Adrenal gland (tissue), 12 donors: ENCODE measurements around the gene IER5. TPM values are rescaled to one million over a fixed set of nuclear protein-coding genes. Genes with fewer than 3 reads are reported as not detected.

ENCODE experiments used
- DNase-seq, 7 donors: peaks; one replicate each; pipeline ENCODE4 v3.0.0-alpha.2; 2019 to 2020
- H3K27ac ChIP-seq, 5 donors: fragments of 200-600 bp; sonication (generic) in 4 of 5; 1 replicate in 3 of 5; 2 replicates in 2 of 5; pipeline versions ENCODE4 v1.5.1 to v1.8.0; 2016 to 2020; ENCODE audit warnings: mild to moderate bottlenecking in 1 of 5
- H3K27me3 ChIP-seq: fragments of 200-600 bp; 2 replicates; pipeline ENCODE4 v1.8.0; 2021
- H3K36me3 ChIP-seq, 2 donors: fragments of 200-600 bp; replicated peaks in 1 of 2; 1 replicate in 1 of 2; 2 replicates in 1 of 2; pipeline versions ENCODE4 v1.5.1 to v1.8.0; 2018 to 2022
- H3K4me1 ChIP-seq, 2 donors: fragments of 200-600 bp; replicated peaks in 1 of 2; 1 replicate in 1 of 2; 2 replicates in 1 of 2; pipeline versions ENCODE4 v1.5.1 to v1.8.0; 2018 to 2021
- H3K4me3 ChIP-seq, 4 donors: fragments of 200-600 bp; sonication (generic) in 3 of 4; one replicate each; pipeline ENCODE4 v1.5.1; 2016 to 2018
- H3K9me3 ChIP-seq, 3 donors: fragments of 200-600 bp; sonication (generic) in 1 of 3; replicated peaks in 1 of 3; 1 replicate in 2 of 3; 2 replicates in 1 of 3; pipeline versions ENCODE4 v1.5.1 to v1.8.0; 2016 to 2021
- CTCF ChIP-seq, 6 experiments: fragments of 450-650 bp in 4 of 6; fragments of 200-600 bp in 2 of 6; sonication (generic) in 1 of 6; IDR thresholded peaks; 1 replicate in 5 of 6; 2 replicates in 1 of 6; pipeline versions ENCODE4 v1.5.1 to v1.8.0; 2016 to 2021; ENCODE audit warnings: antibody characterized with exemption in 6 of 6, mild to moderate bottlenecking in 2 of 6, moderate library complexity in 1 of 6
- POLR2A ChIP-seq, 2 donors: fragments of 450-650 bp; IDR thresholded peaks; one replicate each; pipeline ENCODE4 v1.6.1; 2017; ENCODE audit warnings: antibody characterized with exemption in 2 of 2, mild to moderate bottlenecking in 2 of 2, moderate library complexity in 1 of 2
- WGBS, 4 donors: extraction: QIAGEN DNeasy Blood & Tissue Kit in 2 of 4; methylation state at CpG; one replicate each; pipeline versions ENCODE4 v1.1.5 to v1.1.7; 2013 to 2017; 5-methylcytosine and 5-hydroxymethylcytosine counted together
- intact Hi-C, 2 donors: fragments of 100-400 bp; cut with DNase I; formaldehyde crosslinking; loops; one replicate each; pipeline versions ENCODE4 v1.14.1 to v1.15.0; 2022 to 2023
- polyA plus RNA-seq, 3 donors: library from polyadenylated mRNA; stranded (reverse); fragments of 200-250 nt in 2 of 3; fragments of 350-450 nt in 1 of 3; fragmentation: Illumina TruSeq in 1 of 3; extraction: RNeasy Lipid Tissue Mini Kit (QIAGEN cat#74804) in 1 of 3; gene quantifications; one replicate each; pipeline ENCODE4 v1.2.3, GENCODE V29; 2013 to 2014
- total RNA-seq, 9 donors: library from RNA; depleted of rRNA in 4 of 9; stranded (reverse); fragments of >200 nt in 4 of 9; fragments of 120-200 nt in 1 of 9; fragmentation: NEBNext Ultra II Directional in 1 of 9; extraction: Animal tissue kit (Norgen Biotek cat#: 25700) in 1 of 9; gene quantifications; one replicate each; pipeline versions ENCODE4 v1.1.0 to v1.2.4, GENCODE V29; 2013 to 2023
- donor health status: healthy with polysubstance abuse.
- donor health status: Bipolar disorder and iron deficiency.
- donor health status: DM: yes; HTN: yes; CAD: no.
- donor health status: DM: no; HTN: no; CAD: no.
- donor health status: DM: no; HTN: no; CAD: no.
- donor health status: DM: yes; HTN: yes; CAD: no.

The IER5 gene
- total and polyA plus RNA-seq, 12 donors = 2.0 to 19.2 (median 8.9) TPM

- intact Hi-C loops = no loop called here
- H3K27me3 ChIP-seq = no peaks in the 10 kb centered on the region
- no peaks in the 10 kb centered on the region for H3K9me3 ChIP-seq
- H3K36me3 ChIP-seq = no peaks in the 10 kb centered on the region
- H3K27ac ChIP-seq = no peak overlapping the region
- H3K4me1 ChIP-seq = peaks cover 0 to 20% of the 10 kb centered on the region in 2 donors
- TF ChIP-seq POLR2A (IDR thresholded peaks at IDR 0.05) (no peak), CTCF (IDR thresholded peaks at IDR 0.05) (no peak)
- no peak for DNase-seq
- 78 to 85% (median 83%) methylated on average over 2 to 3 of the region's 3 CpGs for WGBS, 4 donors
- no peak overlapping the region for H3K4me3 ChIP-seq
These were observed 28.4 kb downstream of the IER5 start for GRCh38 chr1:181116819-181117390.

- Histone ChIP-seq H3K4me3 (no peak overlapping the region), H3K27me3 (no peaks in the 10 kb centered on the region), H3K27ac (no peak overlapping the region), H3K9me3 (no peaks in the 10 kb centered on the region), H3K36me3 (no peaks in the 10 kb centered on the region), H3K4me1 (peaks cover 0 to 11% of the 10 kb centered on the region in 2 donors)
- intact Hi-C loops = no loop called here
- TF ChIP-seq CTCF (IDR thresholded peaks at IDR 0.05) (no peak), POLR2A (IDR thresholded peaks at IDR 0.05) (no peak)
- 67 to 76% (median 71%) methylated on average over 6 to 9 of the region's 9 CpGs for WGBS, 4 donors
- DNase-seq = no peak
These were observed 29.3 kb downstream of the IER5 start for GRCh38 chr1:181117648-181118449.

GRCh38 chr1:181119093-181119989 lies 30.8 kb downstream of the IER5 start:
- Histone ChIP-seq H3K4me1 (peaks cover 0 to 4% of the 10 kb centered on the region in 2 donors), H3K9me3 (no peaks in the 10 kb centered on the region), H3K27ac (no peak overlapping the region), H3K36me3 (no peaks in the 10 kb centered on the region), H3K27me3 (no peaks in the 10 kb centered on the region), H3K4me3 (no peak overlapping the region)
- intact Hi-C loops = no loop called here
- 74 to 87% (median 83%) methylated on average over 6 of the region's 6 CpGs for WGBS, 4 donors
- TF ChIP-seq POLR2A (IDR thresholded peaks at IDR 0.05) (no peak), CTCF (IDR thresholded peaks at IDR 0.05) (no peak)
- DNase-seq = no peak

GRCh38 chr1:181120924-181121323 lies 32.4 kb downstream of the IER5 start:
- Histone ChIP-seq H3K4me1 (peaks cover 0 to 4% of the 10 kb centered on the region in 2 donors), H3K36me3 (no peaks in the 10 kb centered on the region), H3K4me3 (no peak overlapping the region), H3K27ac (no peak overlapping the region), H3K9me3 (no peaks in the 10 kb centered on the region), H3K27me3 (no peaks in the 10 kb centered on the region)
- DNase-seq = no peak
- TF ChIP-seq CTCF (IDR thresholded peaks at IDR 0.05) (no peak), POLR2A (IDR thresholded peaks at IDR 0.05) (no peak)
- 67 to 79% (median 71%) methylated on average over 2 of the region's 2 CpGs for WGBS, 4 donors
- intact Hi-C loops = no loop called here
